Stimulated activated CD8-positive, alpha-beta memory T cell treated with anti-CD3 and anti-CD28 coated beads, Interleukin-7, amount 100 ng/mL, for 24 hours (primary cell): ENCODE data around the gene PAFAH1B1.

Experiments
- DNase-seq: peaks from one replicate; pipeline ENCODE4 v3.0.0-alpha.2; 2020; ENCODE audit warnings: low read depth

Gene PAFAH1B1

GRCh38 chr17:2703181-2703580 lies 109.7 kb downstream of the PAFAH1B1 start:
- DNase-seq = no peak

GRCh38 chr17:2703606-2704005 lies 110.2 kb downstream of the PAFAH1B1 start:
- no peak for DNase-seq

GRCh38 chr17:2704031-2704889 lies 110.8 kb downstream of the PAFAH1B1 start:
- no peak for DNase-seq

- no peak for DNase-seq
These were observed 111.4 kb downstream of the PAFAH1B1 start for GRCh38 chr17:2704890-2705248.

GRCh38 chr17:2705263-2705662 lies 111.8 kb downstream of the PAFAH1B1 start:
- DNase-seq = no peak

- no peak for DNase-seq
These were observed 112.7 kb downstream of the PAFAH1B1 start for GRCh38 chr17:2705888-2706795.

GRCh38 chr17:2706911-2707510 lies 113.6 kb downstream of the PAFAH1B1 start:
- no peak for DNase-seq

- no peak for DNase-seq
These were observed 114.5 kb downstream of the PAFAH1B1 start for GRCh38 chr17:2707721-2708584.

- DNase-seq = no peak
These were observed 115.2 kb downstream of the PAFAH1B1 start for GRCh38 chr17:2708585-2709182.

- DNase-seq = no peak
These were observed 115.8 kb downstream of the PAFAH1B1 start for GRCh38 chr17:2709183-2709661.

- DNase-seq = no peak
These were observed 116.8 kb downstream of the PAFAH1B1 start for GRCh38 chr17:2710071-2710802.

- DNase-seq = no peak
These were observed 117.6 kb downstream of the PAFAH1B1 start for GRCh38 chr17:2710803-2711607.

GRCh38 chr17:2711608-2712299 lies 118.3 kb downstream of the PAFAH1B1 start, which contains the start of gene CLUH:
Gene CLUH, minus strand, starts transcription at chr17:2711764. Its CDS starts 103 bp downstream, at chr17:2711661.
- DNase-seq = peak; percentile 95

GRCh38 chr17:2712300-2713043 lies 119.0 kb downstream of the PAFAH1B1 start:
- DNase-seq = no peak

GRCh38 chr17:2713881-2714280 lies 120.4 kb downstream of the PAFAH1B1 start:
- DNase-seq = no peak

GRCh38 chr17:2716649-2717048 lies 123.2 kb downstream of the PAFAH1B1 start:
- DNase-seq = no peak

GRCh38 chr17:2718150-2718938 lies 124.9 kb downstream of the PAFAH1B1 start:
- no peak for DNase-seq
